ENCODE measurements around the gene CDK18.

CDK18 gene

GRCh38 chr1:205515781-205516253 lies 11.3 kb downstream of the CDK18 start:
- TF ChIP-seq CTCF (conservative IDR thresholded peaks at IDR 0.05): no peak
- H3K27ac ChIP-seq: no peak overlapping the region

- no peak overlapping the region for H3K27ac ChIP-seq
- TF ChIP-seq CTCF (conservative IDR thresholded peaks at IDR 0.05): no peak
Observed at GRCh38 chr1:205516362-205516761, 11.9 kb downstream of the CDK18 start.

GRCh38 chr1:205517288-205517687 lies 12.8 kb downstream of the CDK18 start:
- H3K27ac ChIP-seq: 0 out of 2 replicates have a peak overlapping the region, but pooled peaks have one; percentile 10
- no peak for TF ChIP-seq CTCF (conservative IDR thresholded peaks at IDR 0.05)

GRCh38 chr1:205517763-205518162 lies 13.3 kb downstream of the CDK18 start:
- no peak for TF ChIP-seq CTCF (conservative IDR thresholded peaks at IDR 0.05)

GRCh38 chr1:205518661-205519540 lies 14.4 kb downstream of the CDK18 start:
- TF ChIP-seq CTCF (conservative IDR thresholded peaks at IDR 0.05): no peak
- no peak overlapping the region for H3K27ac ChIP-seq

More at GRCh38 chr1:205517763-205518162, 13.3 kb downstream of the CDK18 start:
- 0 out of 2 replicates have a peak overlapping the region, but pooled peaks have one; percentile 10 for H3K27ac ChIP-seq

- no peak for TF ChIP-seq CTCF (conservative IDR thresholded peaks at IDR 0.05)
- H3K27ac ChIP-seq: no peak overlapping the region
Observed at GRCh38 chr1:205519541-205520131, 15.2 kb downstream of the CDK18 start.

- H3K27ac ChIP-seq: no peak overlapping the region
- no peak for TF ChIP-seq CTCF (conservative IDR thresholded peaks at IDR 0.05)
Observed at GRCh38 chr1:205520709-205521108, 16.2 kb downstream of the CDK18 start.

Measured in VCaP (cell line).